Upper lobe of left lung (tissue), 4 donors: Measurements from ENCODE around the gene USP48.

Experiments used
- CTCF ChIP-seq, 6 experiments: fragments of 450-650 bp in 4 of 6; fragments of 200-600 bp in 2 of 6; sonication (generic) in 2 of 6; IDR thresholded peaks; one replicate each; pipeline ENCODE4 v1.5.1; 2016 to 2019; ENCODE audit warnings: antibody characterized with exemption in 6 of 6
- EP300 ChIP-seq, 4 donors: sonication (generic); formaldehyde crosslinking; IDR thresholded peaks; one replicate each; pipeline ENCODE4 v1.5.1; 2017; ENCODE audit warnings: antibody characterized with exemption in 4 of 4, control low read depth in 2 of 4
- POLR2A ChIP-seq, 4 donors: fragments of 450-650 bp; IDR thresholded peaks; one replicate each; pipeline ENCODE4 v1.5.1; 2016 to 2017; ENCODE audit warnings: antibody characterized with exemption in 4 of 4, mild to moderate bottlenecking in 2 of 4

- TF ChIP-seq CTCF (IDR thresholded peaks at IDR 0.05) = no peak
- TF ChIP-seq POLR2A (IDR thresholded peaks at IDR 0.05) = no peak
- no peak for TF ChIP-seq EP300 (IDR thresholded peaks at IDR 0.05)
Measured at GRCh38 chr1:21673277-21673780, 109.6 kb downstream of the USP48 start.
